H1 (cell line): ENCODE data around the gene B4GAT1. TPM values are rescaled to one million over a fixed set of nuclear protein-coding genes. Genes with fewer than 3 reads are reported as not detected.

Experiments used
- CHD1 ChIP-seq: IDR thresholded peaks from 2 replicates; pipeline ENCODE4 v1.6.1; 2012; ENCODE audit warnings: low read depth, low read length, improper control_type of control experiment
- CTBP2 ChIP-seq: IDR thresholded peaks from 2 replicates; pipeline ENCODE4 v1.7.0; 2011; ENCODE audit warnings: borderline replicate concordance, mild to moderate bottlenecking, moderate library complexity, mixed read lengths, low read length; ENCODE audit not compliant: insufficient read depth, insufficient read length
- CTCF ChIP-seq, 3 experiments: IDR thresholded peaks; 1 replicate in 2 of 3; 2 replicates in 1 of 3; pipeline versions ENCODE4 v1.5.1 to v1.6.1; 2011; ENCODE audit warnings: low read length in 3 of 3, mild to moderate bottlenecking in 3 of 3, inconsistent platforms in 2 of 3, low read depth in 1 of 3, moderate library complexity in 1 of 3; ENCODE audit not compliant: insufficient read depth in 1 of 3; ENCODE audit errors: control extremely low read depth in 1 of 3
- polyA plus RNA-seq, 7 experiments: library from polyadenylated mRNA; depleted of rRNA in 3 of 7; stranded (reverse) in 5 of 7; unstranded in 2 of 7; fragments of >200 nt in 5 of 7; fragments of 200-250 nt in 2 of 7; gene quantifications; 1 replicate in 5 of 7; 2 replicates in 1 of 7; 4 replicates in 1 of 7; pipeline versions ENCODE4 v1.2.1 to v1.2.3, GENCODE V29; 2011 to 2013; ENCODE audit warnings: missing spikeins in 2 of 7, mixed read lengths in 2 of 7
- total RNA-seq: library from RNA; stranded (reverse); fragmentation: NEBNext Ultra II Directional; extraction: Animal tissue kit (Norgen Biotek cat#: 25700); gene quantifications from 2 replicates; pipeline ENCODE4 v1.2.1, GENCODE V29; 2021

Gene B4GAT1
- total and polyA plus RNA-seq, 2 of the 8 experiments (the other 6 are each of a cell fraction or from before 2014, with no cell fraction given) = 22.2 to 27.8 TPM

GRCh38 chr11:66299186-66299585 lies 48.2 kb downstream of the B4GAT1 start (continued):
- TF ChIP-seq CTCF (IDR thresholded peaks at IDR 0.05; ENCODE audit: control extremely low read depth in 1 of 3, insufficient read depth in 1 of 3, low read depth in 1 of 3, low read length in 3 of 3) = no peak
- TF ChIP-seq CHD1 = no peak
- no peak for TF ChIP-seq CTBP2
